Measurements from ENCODE around the gene STOML2. TPM values are rescaled to one million over a fixed set of nuclear protein-coding genes. Genes with fewer than 3 reads are reported as not detected.

STOML2 gene
- polyA plus RNA-seq, 1 donor from 2014 or later: 89.9 TPM

GRCh38 chr9:35071814-35072460 is 31.0 kb downstream of the STOML2 start:
- peak overlapping the region; percentile 89 to 97 (median 92) for H3K4me3 Mint-ChIP-seq
- peaks cover 37 to 42% (median 39%) of the 10 kb centered on the region in 3 donors for H3K4me1 Mint-ChIP-seq
- H3K27me3 Mint-ChIP-seq: no peaks in the 10 kb centered on the region
- no peaks in the 10 kb centered on the region for H3K9me3 Mint-ChIP-seq
- H3K27ac Mint-ChIP-seq: peak overlapping the region; percentile 88 to 97 (median 88)
- peaks cover 17% of the 10 kb centered on the region for H3K36me3 Mint-ChIP-seq

- peak overlapping the region; percentile 82 to 96 (median 88) for H3K27ac Mint-ChIP-seq
- H3K4me3 Mint-ChIP-seq: peak overlapping the region; percentile 89 to 97 (median 92)
- H3K9me3 Mint-ChIP-seq: no peaks in the 10 kb centered on the region
- H3K36me3 Mint-ChIP-seq: peaks cover 16% of the 10 kb centered on the region
- peaks cover 37 to 45% (median 42%) of the 10 kb centered on the region in 3 donors for H3K4me1 Mint-ChIP-seq
- no peaks in the 10 kb centered on the region for H3K27me3 Mint-ChIP-seq
These were observed 31.8 kb downstream of the STOML2 start for GRCh38 chr9:35070823-35071813.

GRCh38 chr9:35069020-35069419 is 33.9 kb downstream of the STOML2 start:
- Mint-ChIP-seq H3K4me1 (peaks cover 37 to 45% (median 42%) of the 10 kb centered on the region in 3 donors), H3K27ac (peak overlapping the region in 1 of 3 donors; percentile 49), H3K9me3 (no peaks in the 10 kb centered on the region), H3K4me3 (peak overlapping the region; percentile 49 to 89 (median 76)), H3K27me3 (no peaks in the 10 kb centered on the region), H3K36me3 (peaks cover 8% of the 10 kb centered on the region)

GRCh38 chr9:35067056-35067455 is 35.9 kb downstream of the STOML2 start:
- H3K9me3 Mint-ChIP-seq: no peaks in the 10 kb centered on the region
- H3K36me3 Mint-ChIP-seq: peaks cover 8% of the 10 kb centered on the region
- peaks cover 32 to 40% (median 34%) of the 10 kb centered on the region in 3 donors for H3K4me1 Mint-ChIP-seq
- H3K27me3 Mint-ChIP-seq: no peaks in the 10 kb centered on the region
- no peak overlapping the region for H3K27ac Mint-ChIP-seq
- peak overlapping the region in 1 of 4 donors; percentile 89 for H3K4me3 Mint-ChIP-seq

- H3K36me3 Mint-ChIP-seq: peaks cover 10% of the 10 kb centered on the region
- no peak overlapping the region for H3K27ac Mint-ChIP-seq
- H3K4me3 Mint-ChIP-seq: peak overlapping the region in 1 of 4 donors; percentile 15
- H3K9me3 Mint-ChIP-seq: no peaks in the 10 kb centered on the region
- H3K4me1 Mint-ChIP-seq: no peaks in the 10 kb centered on the region
- H3K27me3 Mint-ChIP-seq: no peaks in the 10 kb centered on the region
These were observed 42.3 kb downstream of the STOML2 start for GRCh38 chr9:35060548-35061207.

GRCh38 chr9:35059438-35059837 is 43.5 kb downstream of the STOML2 start:
- Mint-ChIP-seq H3K9me3 (no peaks in the 10 kb centered on the region), H3K36me3 (peaks cover 12% of the 10 kb centered on the region), H3K4me3 (no peak overlapping the region), H3K27ac (peak overlapping the region in 2 of 3 donors; percentile 26 to 70), H3K4me1 (no peaks in the 10 kb centered on the region), H3K27me3 (no peaks in the 10 kb centered on the region)

GRCh38 chr9:35057271-35057620 is 45.7 kb downstream of the STOML2 start:
- no peaks in the 10 kb centered on the region for H3K27me3 Mint-ChIP-seq
- H3K9me3 Mint-ChIP-seq: no peaks in the 10 kb centered on the region
- H3K27ac Mint-ChIP-seq: peak overlapping the region in 2 of 3 donors; percentile 4 to 74
- H3K4me3 Mint-ChIP-seq: no peak overlapping the region
- H3K4me1 Mint-ChIP-seq: peaks cover 0 to 2% (median 0%) of the 10 kb centered on the region in 3 donors
- H3K36me3 Mint-ChIP-seq: peaks cover 14% of the 10 kb centered on the region

- Mint-ChIP-seq H3K27ac (peak overlapping the region in 2 of 3 donors; percentile 4 to 74), H3K36me3 (peaks cover 14% of the 10 kb centered on the region), H3K27me3 (no peaks in the 10 kb centered on the region), H3K4me3 (peak overlapping the region in 1 of 4 donors; percentile 31), H3K9me3 (no peaks in the 10 kb centered on the region), H3K4me1 (peaks cover 0 to 2% (median 0%) of the 10 kb centered on the region in 3 donors)
These were observed 46.2 kb downstream of the STOML2 start for GRCh38 chr9:35056571-35057270.

- Mint-ChIP-seq H3K27ac (peak overlapping the region in 1 of 3 donors; percentile 40), H3K27me3 (no peaks in the 10 kb centered on the region), H3K9me3 (no peaks in the 10 kb centered on the region), H3K36me3 (peaks cover 15% of the 10 kb centered on the region), H3K4me3 (no peak overlapping the region), H3K4me1 (peaks cover 4 to 5% (median 5%) of the 10 kb centered on the region in 3 donors)
These were observed 47.9 kb downstream of the STOML2 start for GRCh38 chr9:35054871-35055644.

GRCh38 chr9:35054185-35054835 is 48.6 kb downstream of the STOML2 start:
- H3K27ac Mint-ChIP-seq: peak overlapping the region in 1 of 3 donors; percentile 40
- peaks cover 4 to 5% (median 5%) of the 10 kb centered on the region in 3 donors for H3K4me1 Mint-ChIP-seq
- H3K36me3 Mint-ChIP-seq: peaks cover 13% of the 10 kb centered on the region
- H3K9me3 Mint-ChIP-seq: no peaks in the 10 kb centered on the region
- no peak overlapping the region for H3K4me3 Mint-ChIP-seq
- no peaks in the 10 kb centered on the region for H3K27me3 Mint-ChIP-seq

GRCh38 chr9:35051069-35051967 is 51.6 kb downstream of the STOML2 start:
- H3K4me1 Mint-ChIP-seq: peaks cover 4 to 7% (median 5%) of the 10 kb centered on the region in 3 donors
- H3K27me3 Mint-ChIP-seq: no peaks in the 10 kb centered on the region
- peak overlapping the region in 1 of 3 donors; percentile 33 for H3K27ac Mint-ChIP-seq
- H3K4me3 Mint-ChIP-seq: no peak overlapping the region
- no peaks in the 10 kb centered on the region for H3K9me3 Mint-ChIP-seq
- peaks cover 10% of the 10 kb centered on the region for H3K36me3 Mint-ChIP-seq

Measured in IgD-negative memory B cell (primary cell).